HG03460 (cell line): ENCODE data around the gene BRINP1.

ENCODE experiments used
- ATAC-seq: cut with Tn5 transposase; IDR thresholded peaks from one replicate; pipeline ENCODE4 v1.9.1; 2021; ENCODE audit not compliant: unreplicated experiment

BRINP1 gene, protein sequence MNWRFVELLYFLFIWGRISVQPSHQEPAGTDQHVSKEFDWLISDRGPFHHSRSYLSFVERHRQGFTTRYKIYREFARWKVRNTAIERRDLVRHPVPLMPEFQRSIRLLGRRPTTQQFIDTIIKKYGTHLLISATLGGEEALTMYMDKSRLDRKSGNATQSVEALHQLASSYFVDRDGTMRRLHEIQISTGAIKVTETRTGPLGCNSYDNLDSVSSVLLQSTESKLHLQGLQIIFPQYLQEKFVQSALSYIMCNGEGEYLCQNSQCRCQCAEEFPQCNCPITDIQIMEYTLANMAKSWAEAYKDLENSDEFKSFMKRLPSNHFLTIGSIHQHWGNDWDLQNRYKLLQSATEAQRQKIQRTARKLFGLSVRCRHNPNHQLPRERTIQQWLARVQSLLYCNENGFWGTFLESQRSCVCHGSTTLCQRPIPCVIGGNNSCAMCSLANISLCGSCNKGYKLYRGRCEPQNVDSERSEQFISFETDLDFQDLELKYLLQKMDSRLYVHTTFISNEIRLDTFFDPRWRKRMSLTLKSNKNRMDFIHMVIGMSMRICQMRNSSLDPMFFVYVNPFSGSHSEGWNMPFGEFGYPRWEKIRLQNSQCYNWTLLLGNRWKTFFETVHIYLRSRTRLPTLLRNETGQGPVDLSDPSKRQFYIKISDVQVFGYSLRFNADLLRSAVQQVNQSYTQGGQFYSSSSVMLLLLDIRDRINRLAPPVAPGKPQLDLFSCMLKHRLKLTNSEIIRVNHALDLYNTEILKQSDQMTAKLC

DNA sequence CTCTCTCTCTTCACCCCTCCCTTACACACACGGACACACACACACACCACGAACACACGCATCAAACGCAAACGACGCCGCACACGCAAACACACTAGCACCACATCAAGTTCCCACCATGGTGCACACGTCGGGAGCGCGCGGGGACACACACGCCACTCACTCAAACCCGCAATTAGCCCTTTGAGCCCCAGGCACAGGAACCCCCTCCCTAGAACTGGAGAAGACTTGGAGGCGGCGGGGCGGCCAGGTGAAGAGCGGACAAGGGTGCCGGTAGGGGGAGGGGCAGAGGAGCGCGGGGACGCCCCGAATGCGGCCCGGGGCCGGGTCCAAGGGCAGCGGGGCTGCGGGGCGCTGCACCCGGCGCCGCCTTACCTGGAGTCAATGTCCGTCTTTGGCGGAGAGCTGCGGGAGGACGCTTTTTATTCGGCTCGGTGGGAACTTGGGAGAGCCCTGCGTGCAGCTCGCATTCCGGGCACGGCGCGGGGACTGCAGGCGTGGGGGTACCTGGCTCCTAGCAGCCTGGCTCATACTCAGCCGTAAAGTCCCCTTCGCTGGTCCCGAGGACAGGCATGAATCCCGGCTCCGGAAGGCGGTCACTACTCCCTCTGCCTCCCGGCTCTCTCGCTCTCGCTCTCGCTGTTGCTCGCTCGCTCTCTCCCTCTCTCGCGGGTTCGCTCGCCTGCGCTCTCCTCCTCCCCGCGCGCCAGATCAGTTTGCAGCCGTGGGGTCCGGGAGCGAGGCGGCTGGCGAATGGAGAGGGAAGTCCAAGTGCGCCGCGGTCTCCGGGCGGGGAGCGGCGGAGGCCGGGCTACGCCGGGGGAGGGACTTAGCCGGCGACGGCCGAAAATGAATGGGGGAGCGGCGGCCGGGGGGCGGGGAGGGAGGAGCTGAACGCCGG, at the start of gene BRINP1:
BRINP1 (minus strand) TSS at position 755 of the 901 bp plus-strand sequence. CDS start 56,080 bp downstream, outside the sequence.
- no peak for ATAC-seq

DNA sequence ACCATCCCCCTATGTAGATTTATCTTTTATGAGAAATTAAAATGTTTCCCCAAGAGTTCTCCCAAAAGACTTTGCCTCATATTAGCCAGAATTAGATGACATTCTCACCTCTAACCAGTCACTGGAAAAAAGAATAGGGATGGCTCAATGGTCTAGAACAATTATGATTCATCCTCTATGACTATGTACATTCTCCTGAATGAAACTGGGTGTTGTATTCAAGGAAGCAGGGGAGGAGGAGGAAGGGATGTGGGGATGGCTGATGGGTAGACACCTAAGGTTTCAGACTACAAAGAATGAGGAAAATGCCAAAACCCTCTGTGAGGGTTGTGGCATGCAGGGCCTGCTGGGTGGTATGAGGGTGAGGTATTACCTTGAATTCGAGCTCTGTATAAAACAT, 49.5 kb upstream of the BRINP1 start:
- no peak for ATAC-seq

DNA sequence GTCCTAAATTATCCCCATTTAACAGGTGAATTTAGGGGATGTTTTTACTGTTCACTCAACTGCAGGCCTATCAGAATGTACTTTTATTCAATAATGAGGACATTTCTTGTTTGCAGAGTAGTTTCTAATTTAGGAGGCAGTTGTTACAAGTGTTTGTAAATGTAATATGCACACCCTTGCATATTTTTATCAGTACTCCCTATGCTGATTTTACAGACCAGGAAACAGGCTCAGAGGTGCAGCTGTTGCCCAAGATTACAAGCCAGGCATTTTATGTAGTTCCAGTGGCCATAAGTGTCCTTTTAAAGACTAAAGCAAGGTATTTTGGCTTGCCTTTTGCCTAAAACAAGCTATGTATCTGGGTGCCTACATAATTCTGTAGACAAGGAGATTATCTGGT, 47.6 kb upstream of the BRINP1 start:
- no peak for ATAC-seq

DNA sequence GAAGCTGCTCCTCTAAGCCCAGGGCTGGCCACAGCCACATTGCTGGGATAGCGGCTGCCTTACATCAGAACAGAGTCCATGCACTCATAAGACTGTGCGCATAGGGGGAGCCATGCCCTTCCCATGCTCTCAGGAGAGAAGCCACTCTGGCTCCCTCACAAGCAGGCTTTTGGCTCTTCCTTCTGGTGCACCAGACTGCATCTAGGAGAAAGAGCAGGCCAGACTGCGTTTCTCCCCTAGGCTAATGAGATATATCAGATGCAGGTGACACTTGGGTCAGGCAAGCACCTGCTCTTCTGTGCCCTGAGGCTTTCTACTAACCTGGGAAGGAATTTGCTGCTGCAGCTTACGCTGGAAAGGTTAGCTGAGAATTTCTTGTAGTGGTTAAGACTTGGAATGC, 43.2 kb upstream of the BRINP1 start:
- ATAC-seq = no peak

DNA sequence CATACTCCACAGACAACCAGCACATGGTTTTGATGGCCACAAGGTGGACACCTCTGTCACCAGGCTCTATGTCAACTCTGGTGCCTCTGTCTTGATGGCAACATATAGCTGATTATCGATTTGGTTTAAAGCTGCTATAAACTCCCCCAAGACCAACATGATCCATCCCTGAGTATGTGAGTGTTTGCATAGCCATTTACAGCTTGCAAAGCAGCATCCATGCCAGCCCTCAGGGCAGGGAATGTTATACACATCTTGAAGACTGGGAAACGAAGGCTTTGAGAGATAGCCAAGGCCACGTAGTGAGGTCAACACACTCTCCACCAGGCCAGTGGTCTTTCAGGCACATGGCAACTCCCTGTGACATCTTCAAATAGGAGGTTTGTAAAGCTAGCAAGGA, 40.3 kb upstream of the BRINP1 start:
- ATAC-seq = no peak

DNA sequence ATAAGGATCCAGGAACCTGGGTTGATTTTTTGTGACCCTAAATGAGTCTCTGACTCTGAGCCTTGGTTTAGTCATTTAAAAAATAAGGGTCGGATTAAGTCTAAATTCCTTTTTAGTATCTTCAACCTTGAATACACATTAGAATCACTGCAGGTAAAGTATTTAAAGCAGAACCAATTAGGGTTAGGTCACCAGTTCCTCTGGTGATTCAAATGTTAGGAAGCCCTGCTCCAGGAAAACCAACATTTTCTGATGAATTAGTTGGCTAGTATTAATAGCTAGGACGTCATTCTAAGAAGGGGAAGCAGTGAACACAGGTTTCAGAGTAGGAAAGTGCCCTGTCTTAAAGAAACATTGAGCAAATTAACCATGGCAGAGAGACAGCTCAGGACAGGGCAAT, 31.4 kb upstream of the BRINP1 start:
- no peak for ATAC-seq

DNA sequence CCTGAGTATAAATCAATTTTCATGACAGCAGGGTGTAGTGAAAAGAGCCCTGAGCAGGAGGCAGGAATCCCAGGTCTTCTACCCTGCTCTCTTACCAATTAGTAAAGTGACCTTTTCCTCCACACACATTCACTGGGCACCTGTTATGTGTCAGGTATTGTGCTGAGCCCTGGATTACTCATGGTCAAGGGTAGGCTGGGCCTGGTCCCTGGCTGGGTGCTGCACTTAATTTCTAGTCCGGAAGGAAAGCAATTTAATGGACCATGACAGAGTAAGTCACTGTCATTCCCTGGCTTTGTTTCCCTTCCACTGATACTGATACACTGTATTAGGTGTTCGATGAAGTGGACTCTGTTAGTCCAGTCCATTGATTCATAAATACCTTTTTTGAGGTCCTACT, 29.1 kb upstream of the BRINP1 start:
- no peak for ATAC-seq

DNA sequence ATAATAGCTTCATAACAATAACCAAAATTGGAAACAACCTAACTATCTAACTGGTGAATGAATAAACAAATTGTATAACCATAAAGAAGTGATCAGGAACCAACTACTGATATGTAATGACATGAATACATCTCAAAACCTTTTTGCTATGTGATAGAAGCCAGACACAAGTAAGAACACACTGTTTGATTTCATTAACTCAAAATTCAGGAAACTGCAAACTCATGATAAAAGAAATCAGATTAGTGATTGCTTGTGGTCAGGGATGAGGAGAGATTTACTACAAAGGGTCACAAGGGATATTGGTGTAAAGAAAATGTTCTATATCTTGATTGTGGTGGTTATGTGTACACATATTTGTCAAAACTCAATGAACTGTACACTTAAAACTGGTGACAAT, 22.6 kb upstream of the BRINP1 start:
- ATAC-seq = no peak

DNA sequence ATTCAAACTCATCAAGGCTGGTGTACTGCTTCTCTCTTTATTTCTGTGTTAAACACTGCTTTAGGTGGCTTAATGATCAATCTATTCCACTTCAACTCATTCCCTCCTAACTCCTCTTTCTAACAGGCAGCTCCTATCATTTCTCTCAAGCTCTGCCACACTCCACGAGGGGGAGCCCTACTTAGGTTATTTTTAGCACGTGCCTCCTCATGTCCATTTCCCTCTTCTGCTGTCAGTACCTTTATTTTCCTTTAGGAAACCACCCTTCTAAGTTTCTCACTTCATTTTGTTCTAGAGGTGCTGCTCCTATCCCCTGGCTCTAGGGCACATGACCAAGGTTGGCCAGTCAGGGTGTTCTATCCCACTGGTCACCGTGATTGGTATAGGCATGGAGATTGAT, 6.7 kb upstream of the BRINP1 start:
- no peak for ATAC-seq

DNA sequence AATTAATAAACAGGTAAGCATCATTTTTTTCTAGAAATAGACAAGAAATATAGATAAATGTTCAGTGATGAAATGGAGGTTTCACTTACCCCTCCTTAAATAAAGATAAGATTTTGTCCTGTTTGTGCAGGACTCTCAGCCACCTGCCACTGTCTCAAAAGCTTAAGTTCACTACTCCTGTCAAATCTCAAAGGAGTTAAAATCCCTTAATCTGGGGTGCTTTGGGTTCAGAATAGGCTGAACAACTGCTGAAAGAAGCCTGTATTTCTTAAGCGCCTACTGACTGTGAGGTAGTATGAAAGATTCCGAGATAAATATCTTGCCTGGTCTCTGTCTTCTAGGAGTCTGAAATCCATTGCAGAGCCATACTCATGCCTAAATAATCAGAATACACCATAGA, 3.7 kb upstream of the BRINP1 start:
- ATAC-seq = no peak

DNA sequence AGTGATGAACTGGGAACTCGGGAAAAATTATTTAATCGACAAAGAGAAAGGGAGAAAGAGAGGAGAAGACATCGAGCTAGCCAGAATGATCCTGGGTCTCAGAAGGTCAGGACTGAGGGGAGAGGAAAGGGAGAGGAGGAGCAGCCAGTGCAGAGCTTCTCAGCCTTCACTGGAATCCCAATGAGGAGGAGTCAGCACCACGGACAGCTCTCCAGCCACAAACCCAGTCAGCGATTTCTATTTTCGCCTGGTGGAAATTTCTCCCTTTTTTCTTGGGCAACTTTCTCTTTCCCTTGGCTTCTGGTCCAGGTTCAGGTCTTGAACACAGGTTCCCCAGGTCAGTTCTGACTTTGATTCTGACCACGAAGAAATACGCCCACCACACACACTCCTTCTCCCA, 1.6 kb upstream of the BRINP1 start:
- ATAC-seq = no peak

DNA sequence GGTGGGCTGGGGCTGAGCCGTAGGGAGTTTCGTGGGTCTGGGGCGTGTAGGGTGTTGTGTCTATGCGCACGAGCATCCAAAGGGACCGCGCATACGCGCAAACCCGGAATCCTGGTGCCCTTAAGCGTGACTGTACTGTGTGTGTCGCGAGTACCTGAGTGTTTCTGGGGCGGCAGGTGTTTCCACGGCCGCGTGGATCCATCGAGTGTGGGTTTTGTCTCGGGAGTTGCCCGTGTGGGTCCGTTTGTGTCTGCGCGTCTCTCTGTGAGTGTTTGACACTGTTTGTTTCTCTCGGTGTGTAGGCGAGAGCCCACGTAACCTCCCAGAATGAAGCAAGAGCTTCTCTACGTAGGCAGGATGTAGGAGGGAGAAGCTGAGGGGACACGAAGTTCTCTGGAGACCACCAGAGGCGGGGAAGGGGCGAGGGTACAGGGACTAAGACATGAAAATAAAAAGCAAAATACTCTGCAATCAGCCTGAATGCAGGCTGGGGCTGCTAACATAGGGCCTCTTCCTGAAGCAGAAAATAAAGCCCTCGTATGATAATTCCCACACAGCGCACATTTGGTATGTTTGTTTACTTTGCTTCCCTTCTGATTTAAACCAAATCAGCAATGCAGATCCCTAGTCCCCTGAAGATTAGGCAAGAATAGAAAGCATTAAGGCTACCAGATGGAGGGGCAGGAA, 588 bp upstream of the BRINP1 start:
- no peak for ATAC-seq

DNA sequence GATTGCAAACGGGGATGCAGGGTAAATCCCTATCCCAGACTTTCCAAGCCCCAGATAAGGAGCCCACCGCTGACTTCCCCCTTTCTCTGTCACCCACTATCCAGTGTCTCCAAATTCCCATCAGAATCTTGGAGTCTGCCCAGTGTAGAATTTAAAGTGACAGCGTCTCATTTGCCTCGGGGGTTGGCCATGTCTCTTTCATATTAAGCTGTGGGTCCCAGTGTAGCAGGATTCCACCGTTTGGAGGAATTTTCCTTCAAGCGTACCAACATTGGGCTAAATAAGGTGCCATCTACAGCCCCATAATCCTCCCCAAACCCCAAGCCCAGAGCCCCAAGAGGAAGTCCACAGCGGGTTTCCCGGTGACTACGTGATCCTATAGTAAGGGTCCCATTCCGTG, 1.1 kb downstream of the BRINP1 start:
- no peak for ATAC-seq

DNA sequence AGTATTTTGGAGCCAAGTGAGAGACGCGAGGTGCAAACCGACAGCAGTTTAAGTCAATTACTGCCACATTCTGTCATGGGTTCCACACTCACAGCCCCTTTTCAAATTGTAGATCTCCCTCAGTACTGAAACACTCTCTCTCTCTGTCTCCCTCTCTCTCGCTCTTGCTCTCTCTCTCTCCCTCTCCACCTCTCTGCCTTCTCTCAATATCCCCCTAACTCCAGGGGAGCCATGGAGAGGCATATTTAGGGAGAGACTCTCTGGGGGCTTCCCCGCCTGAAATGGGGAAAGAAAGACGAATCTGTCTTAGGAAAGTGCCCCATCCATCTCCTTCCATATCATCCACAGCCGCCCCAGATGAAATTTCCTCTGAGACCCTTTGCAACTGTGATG, 1.6 kb downstream of the BRINP1 start:
- no peak for ATAC-seq

DNA sequence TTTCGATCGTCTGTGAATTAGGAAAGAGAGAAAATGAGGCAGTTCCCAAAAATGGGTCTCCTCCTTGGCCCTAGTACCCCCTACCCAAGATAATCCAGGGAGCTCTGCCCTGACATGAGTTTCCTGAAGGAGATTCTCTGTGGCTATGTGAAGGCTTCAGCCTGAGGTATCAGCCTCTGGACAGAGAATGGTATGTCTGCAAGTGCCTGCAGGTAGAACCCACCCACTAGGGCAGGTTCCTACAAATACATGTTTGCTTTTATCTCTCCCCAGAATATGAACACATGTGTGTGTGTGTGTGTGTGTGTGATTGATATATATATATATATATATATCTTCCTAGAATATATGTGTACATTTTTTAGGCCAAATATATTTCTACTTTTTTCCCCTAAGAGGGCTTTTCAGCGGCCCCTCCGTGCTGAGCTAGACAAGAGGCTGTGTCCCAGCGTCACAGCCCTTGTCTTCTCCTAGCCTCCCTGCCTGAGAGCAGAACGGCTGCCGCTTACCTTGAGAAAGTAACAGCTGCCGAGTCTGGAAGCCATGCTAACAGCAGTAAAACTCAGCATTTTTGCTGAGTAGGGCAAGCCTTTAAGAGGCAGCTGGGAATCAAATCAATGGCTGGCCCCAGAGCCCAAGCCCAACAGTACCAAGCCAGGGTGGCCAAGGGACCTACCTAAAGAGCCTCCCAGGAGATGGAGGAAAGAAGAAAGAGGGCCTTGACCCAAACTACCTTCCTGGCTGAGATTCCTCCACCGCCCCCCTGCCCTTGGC, 2.1 kb downstream of the BRINP1 start:
- ATAC-seq = no peak

DNA sequence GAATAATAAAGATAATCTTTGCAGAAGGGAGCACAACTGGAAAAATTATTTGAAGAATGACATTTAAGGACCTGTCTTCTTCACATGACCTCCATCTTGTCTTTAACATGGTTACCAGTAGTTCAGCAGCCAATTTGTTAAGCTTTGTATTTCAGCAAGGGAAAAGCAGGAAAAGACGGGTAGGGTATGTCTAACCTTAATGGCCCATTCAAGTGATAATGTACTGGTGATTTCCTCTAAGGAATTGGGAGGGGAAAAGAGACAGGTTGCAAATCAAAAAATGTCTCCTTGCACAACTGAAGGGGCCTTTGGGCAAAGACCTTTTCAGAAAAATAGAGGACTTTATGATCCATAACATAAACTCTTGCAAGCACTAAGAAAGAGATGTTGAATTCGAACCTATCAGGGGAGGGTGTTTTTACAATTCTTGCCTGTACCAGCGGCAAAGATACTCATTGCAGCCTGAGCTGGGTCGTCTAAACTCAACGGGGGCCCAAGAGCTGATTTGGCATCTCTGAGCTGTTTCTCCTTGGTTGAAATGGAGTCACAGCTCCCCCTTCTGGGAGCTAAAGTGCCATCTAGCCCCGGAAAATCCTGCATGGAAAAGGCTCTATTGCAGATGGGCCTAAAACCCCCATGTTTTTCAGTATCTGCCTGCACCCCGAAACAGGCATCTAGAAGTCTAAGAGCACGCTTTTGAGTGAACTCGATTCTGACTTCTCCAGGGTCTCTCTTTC, 3.8 kb downstream of the BRINP1 start:
- ATAC-seq = no peak

DNA sequence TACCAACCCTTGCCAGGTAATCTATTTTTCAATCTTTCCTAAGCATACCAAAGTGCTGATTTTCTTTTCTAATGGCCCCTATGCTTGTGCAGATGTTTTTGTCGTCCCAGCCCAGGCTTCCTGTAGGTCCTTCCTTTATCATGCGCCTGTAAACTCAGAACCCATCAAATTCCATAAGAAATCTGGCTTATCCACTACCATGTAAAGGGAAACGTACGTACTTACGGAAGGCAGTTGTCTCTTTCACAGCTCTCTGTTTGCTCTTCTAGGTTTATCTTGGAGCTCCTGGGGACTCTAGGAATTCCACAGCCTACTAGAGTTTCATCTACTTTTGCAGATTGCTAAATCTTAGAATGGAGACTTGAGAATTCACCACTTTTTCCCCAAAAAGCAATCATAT, 9.0 kb downstream of the BRINP1 start:
- no peak for ATAC-seq

DNA sequence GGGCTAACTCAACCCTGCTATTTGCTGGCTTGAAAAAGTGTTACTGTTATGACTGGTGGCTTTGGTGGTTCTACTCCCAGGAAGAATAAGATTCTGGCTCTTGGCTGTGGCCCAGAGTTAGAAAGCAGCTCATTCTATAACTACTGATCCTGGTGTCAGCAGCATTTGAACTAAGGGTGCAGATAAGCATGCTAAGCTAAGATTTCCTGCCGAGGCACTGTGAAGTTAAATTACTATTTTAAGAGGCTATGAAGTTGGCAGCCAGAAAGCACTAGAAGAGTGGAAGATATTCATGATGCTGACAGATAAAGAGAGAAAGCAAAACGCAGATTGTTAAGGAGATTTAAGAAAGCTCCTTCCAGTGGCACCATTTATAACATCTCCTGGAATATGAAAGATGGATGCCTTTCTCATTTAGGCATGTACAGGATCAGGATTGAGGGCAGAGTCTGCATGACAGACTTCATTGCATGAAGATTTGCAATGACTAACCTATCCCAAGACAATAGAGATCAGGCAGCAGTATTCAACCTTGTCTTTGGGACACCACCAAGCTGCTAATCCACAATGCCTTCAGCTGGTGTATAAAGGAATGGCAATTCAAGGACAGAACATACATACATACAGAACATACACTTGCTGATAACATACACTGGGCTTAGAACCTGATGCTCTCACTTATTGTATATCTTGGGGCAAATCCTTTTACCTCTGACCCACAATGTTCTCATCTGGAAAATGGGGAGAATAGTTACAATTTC, 11.7 kb downstream of the BRINP1 start:
- ATAC-seq = no peak

DNA sequence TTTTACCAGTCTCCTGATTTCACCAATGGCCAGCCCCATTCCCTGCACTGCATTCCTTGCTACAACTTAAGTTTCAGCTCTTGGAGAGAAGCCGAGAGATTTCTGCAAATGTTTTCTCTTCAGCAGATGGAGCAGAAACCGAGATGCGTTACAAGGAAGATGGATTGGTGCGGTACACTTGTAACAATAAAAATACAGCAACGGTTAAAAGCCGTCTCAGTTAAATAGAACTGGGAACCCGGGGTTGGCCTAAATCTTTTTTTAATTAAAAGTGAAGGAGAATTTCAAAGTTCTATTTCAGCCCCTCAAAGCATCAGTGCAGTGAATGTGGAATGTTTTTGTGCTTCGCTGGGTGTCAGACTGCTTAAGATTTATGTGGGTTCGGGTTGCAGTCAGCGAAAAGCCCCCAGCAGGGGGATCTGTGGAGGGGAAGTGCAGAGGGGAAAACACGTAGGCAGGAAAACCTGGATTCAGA, 19.8 kb downstream of the BRINP1 start:
- ATAC-seq = no peak
